Liver (tissue), 5 donors: ENCODE data around the gene CYP39A1. TPM values are rescaled to one million over a fixed set of nuclear protein-coding genes. Genes with fewer than 3 reads are reported as not detected.

Experiments used
- ATF3 ChIP-seq: IDR thresholded peaks from 2 replicates; pipeline ENCODE4 v1.6.1; 2016; ENCODE audit warnings: antibody characterized with exemption
- FOXA2 ChIP-seq: IDR thresholded peaks from 2 replicates; pipeline ENCODE4 v1.6.1; 2016; ENCODE audit warnings: antibody characterized with exemption
- GABPA ChIP-seq, 2 donors: IDR thresholded peaks in 1 of 2; conservative IDR thresholded peaks in 1 of 2; 2 replicates each; pipeline ENCODE4 v1.6.1; 2016; ENCODE audit warnings: antibody characterized with exemption in 2 of 2, mild to moderate bottlenecking in 1 of 2, moderate library complexity in 1 of 2
- HNF4G ChIP-seq: IDR thresholded peaks from 2 replicates; pipeline ENCODE4 v1.6.1; 2016; ENCODE audit warnings: antibody characterized with exemption
- RAD21 ChIP-seq, 2 donors: IDR thresholded peaks; 2 replicates each; pipeline ENCODE4 v1.6.1; 2016; ENCODE audit warnings: antibody characterized with exemption in 2 of 2, mild to moderate bottlenecking in 2 of 2
- SP1 ChIP-seq: IDR thresholded peaks from 2 replicates; pipeline ENCODE4 v1.6.1; 2018; ENCODE audit warnings: antibody characterized with exemption, mild to moderate bottlenecking
- polyA plus RNA-seq, 2 donors: library from polyadenylated mRNA; stranded (reverse) in 1 of 2; unstranded in 1 of 2; fragments of 200-250 nt in 1 of 2; fragments of >200 nt in 1 of 2; fragmentation: Nextera tagmentation in 1 of 2; extraction: Ambion mirVana in 1 of 2; gene quantifications; one replicate each; pipeline versions ENCODE4 v1.2.1 to v1.2.3, GENCODE V29; 2013 to 2015
- total RNA-seq, 2 donors: library from RNA; depleted of rRNA; stranded (reverse); fragments of >200 nt; gene quantifications; one replicate each; pipeline ENCODE4 v1.2.3, GENCODE V29; 2014
- TF ChIP-seq, protein P1 (sequence below): fragments of 150-350 bp; IDR thresholded peaks from 2 replicates; pipeline ENCODE4 v1.5.1; 2017; ENCODE audit warnings: improper control_type of control experiment, low read depth, low read length; ENCODE audit not compliant: missing input control
- donor health status: healthy.
- donor health status: healthy.
- donor health status: healthy.

Gene CYP39A1
- total and polyA plus RNA-seq, 4 donors, result 10.8 to 29.8 (median 15.2) TPM

DNA sequence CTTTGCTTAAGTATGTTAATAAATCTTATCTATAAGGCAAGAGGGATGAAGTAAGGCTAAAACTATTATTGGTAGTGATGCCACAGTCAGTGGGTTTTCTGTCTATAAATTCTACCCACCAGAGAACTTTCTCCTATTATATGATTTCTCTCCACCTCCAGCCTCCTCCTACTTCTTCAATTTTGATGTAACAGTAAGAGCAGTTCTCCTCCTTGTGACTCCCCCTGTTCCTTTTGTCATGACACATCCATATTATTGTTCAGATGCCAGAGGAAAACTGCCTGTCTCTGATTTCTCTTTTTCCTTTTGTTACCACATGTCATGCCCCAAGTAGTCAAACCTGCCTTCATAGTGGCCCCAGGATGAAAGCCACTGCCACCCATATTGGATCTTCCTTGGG, 152.2 kb downstream of the CYP39A1 start (continued):
- TF ChIP-seq SP1, result no peak
- no peak for TF ChIP-seq FOXA2
- no peak for TF ChIP-seq GABPA (IDR thresholded peaks at IDR 0.05 in 1 of 2, conservative IDR thresholded peaks at IDR 0.05 in 1 of 2)
- TF ChIP-seq HNF4G, result no peak
- TF ChIP-seq RAD21 (IDR thresholded peaks at IDR 0.05), result no peak
- TF ChIP-seq, protein P1, sequence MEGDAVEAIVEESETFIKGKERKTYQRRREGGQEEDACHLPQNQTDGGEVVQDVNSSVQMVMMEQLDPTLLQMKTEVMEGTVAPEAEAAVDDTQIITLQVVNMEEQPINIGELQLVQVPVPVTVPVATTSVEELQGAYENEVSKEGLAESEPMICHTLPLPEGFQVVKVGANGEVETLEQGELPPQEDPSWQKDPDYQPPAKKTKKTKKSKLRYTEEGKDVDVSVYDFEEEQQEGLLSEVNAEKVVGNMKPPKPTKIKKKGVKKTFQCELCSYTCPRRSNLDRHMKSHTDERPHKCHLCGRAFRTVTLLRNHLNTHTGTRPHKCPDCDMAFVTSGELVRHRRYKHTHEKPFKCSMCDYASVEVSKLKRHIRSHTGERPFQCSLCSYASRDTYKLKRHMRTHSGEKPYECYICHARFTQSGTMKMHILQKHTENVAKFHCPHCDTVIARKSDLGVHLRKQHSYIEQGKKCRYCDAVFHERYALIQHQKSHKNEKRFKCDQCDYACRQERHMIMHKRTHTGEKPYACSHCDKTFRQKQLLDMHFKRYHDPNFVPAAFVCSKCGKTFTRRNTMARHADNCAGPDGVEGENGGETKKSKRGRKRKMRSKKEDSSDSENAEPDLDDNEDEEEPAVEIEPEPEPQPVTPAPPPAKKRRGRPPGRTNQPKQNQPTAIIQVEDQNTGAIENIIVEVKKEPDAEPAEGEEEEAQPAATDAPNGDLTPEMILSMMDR, result no peak
- TF ChIP-seq ATF3, result no peak

Other genes starting within 250 kb of the CYP39A1 start
- gene RCAN2, start 161.4 kb downstream of the CYP39A1 start, total RNA-seq, result 1 to 10 TPM in 1 of 2 donors, under 1 TPM in 1; 0.19 to 8.2 TPM
- 1 to 10 TPM; 2.1 to 2.8 TPM for gene RCAN2, start 161.4 kb downstream of the CYP39A1 start, polyA plus RNA-seq
- 10 to 100 TPM in 1 of 2 donors, 1 to 10 TPM in 1; 4.8 to 24.2 TPM for gene SLC25A27, start 157 bp upstream of the CYP39A1 start, total RNA-seq
- 1 to 10 TPM; 2.5 to 5.0 TPM for gene SLC25A27, start 157 bp upstream of the CYP39A1 start, polyA plus RNA-seq
- gene TDRD6, start 35.1 kb upstream of the CYP39A1 start, total RNA-seq, result 1 to 10 TPM in 1 of 2 donors, under 1 TPM in 1; 0.09 to 2.0 TPM
- gene TDRD6, start 35.1 kb upstream of the CYP39A1 start, polyA plus RNA-seq, result under 1 TPM; 0.07 to 0.97 TPM
- gene PLA2G7, start 82.6 kb upstream of the CYP39A1 start, total RNA-seq, result 10 to 100 TPM in 1 of 2 donors, under 1 TPM in 1; 0.84 to 24.7 TPM
- 1 to 10 TPM in 1 of 2 donors, under 1 TPM in 1; 0.35 to 1.8 TPM for gene PLA2G7, start 82.6 kb upstream of the CYP39A1 start, polyA plus RNA-seq
- not detected for gene ANKRD66, start 94.1 kb upstream of the CYP39A1 start, total RNA-seq
- gene ANKRD66, start 94.1 kb upstream of the CYP39A1 start, polyA plus RNA-seq, result not detected
- gene MEP1A, start 140.6 kb upstream of the CYP39A1 start, total RNA-seq, result 1 to 10 TPM in 1 of 2 donors, not detected in 1; 1.8 TPM
- under 1 TPM; 0.01 to 0.08 TPM for gene MEP1A, start 140.6 kb upstream of the CYP39A1 start, polyA plus RNA-seq